Thyroid gland (tissue), 4 donors: ENCODE measurements around the gene SFXN5.

Experiments
- POLR2A ChIP-seq, 2 donors: fragments of 450-650 bp; IDR thresholded peaks; one replicate each; pipeline ENCODE4 v1.6.1; 2017; ENCODE audit warnings: antibody characterized with exemption in 2 of 2, mild to moderate bottlenecking in 2 of 2, moderate library complexity in 1 of 2
- TF ChIP-seq, protein P1 (sequence below), 6 experiments: fragments of 200-600 bp in 3 of 6; fragments of 450-650 bp in 3 of 6; sonication (generic) in 3 of 6; IDR thresholded peaks; one replicate each; pipeline ENCODE4 v1.5.1; 2016 to 2019; ENCODE audit warnings: antibody characterized with exemption in 6 of 6, mild to moderate bottlenecking in 2 of 6, inconsistent platforms in 1 of 6, moderate library complexity in 1 of 6

DNA sequence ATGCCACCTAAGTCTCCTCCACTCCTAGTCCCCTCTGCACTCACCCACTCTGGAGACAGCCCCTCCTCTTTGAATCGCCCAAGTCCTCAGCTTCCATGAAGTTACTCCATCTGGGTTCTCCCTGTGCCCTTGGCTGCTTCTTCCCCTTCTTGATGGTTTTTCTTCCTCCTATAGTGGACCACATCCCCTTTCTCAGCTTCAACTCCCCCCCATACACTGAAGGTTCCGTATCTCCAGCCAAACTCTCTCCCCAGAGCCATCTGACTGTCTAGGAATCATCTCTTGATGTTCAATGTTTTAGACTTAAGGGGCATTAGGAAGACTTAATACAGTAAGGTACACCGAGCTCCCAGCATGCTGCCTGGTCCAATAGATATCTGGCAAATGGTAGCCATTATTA lies 114.6 kb downstream of the SFXN5 start:
- TF ChIP-seq, protein P1, sequence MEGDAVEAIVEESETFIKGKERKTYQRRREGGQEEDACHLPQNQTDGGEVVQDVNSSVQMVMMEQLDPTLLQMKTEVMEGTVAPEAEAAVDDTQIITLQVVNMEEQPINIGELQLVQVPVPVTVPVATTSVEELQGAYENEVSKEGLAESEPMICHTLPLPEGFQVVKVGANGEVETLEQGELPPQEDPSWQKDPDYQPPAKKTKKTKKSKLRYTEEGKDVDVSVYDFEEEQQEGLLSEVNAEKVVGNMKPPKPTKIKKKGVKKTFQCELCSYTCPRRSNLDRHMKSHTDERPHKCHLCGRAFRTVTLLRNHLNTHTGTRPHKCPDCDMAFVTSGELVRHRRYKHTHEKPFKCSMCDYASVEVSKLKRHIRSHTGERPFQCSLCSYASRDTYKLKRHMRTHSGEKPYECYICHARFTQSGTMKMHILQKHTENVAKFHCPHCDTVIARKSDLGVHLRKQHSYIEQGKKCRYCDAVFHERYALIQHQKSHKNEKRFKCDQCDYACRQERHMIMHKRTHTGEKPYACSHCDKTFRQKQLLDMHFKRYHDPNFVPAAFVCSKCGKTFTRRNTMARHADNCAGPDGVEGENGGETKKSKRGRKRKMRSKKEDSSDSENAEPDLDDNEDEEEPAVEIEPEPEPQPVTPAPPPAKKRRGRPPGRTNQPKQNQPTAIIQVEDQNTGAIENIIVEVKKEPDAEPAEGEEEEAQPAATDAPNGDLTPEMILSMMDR (IDR thresholded peaks at IDR 0.05) = no peak
- no peak for TF ChIP-seq POLR2A (IDR thresholded peaks at IDR 0.05)
